GM12873 (cell line): ENCODE measurements around the gene SIPA1L3.
A peak's percentile ranks its signal among the peaks of the same experiment; 100 is the strongest.

Experiments
- TF ChIP-seq, protein P1 (sequence below): IDR thresholded peaks from 2 replicates; pipeline ENCODE4 v1.5.1; 2012; ENCODE audit warnings: low read depth, mild to moderate bottlenecking, moderate library complexity, low read length, control low read depth; ENCODE audit not compliant: insufficient read depth; ENCODE audit errors: missing control alignments

The SIPA1L3 gene

GRCh38 chr19:37972803-37973202 lies 65.8 kb downstream of the SIPA1L3 start:
- TF ChIP-seq, protein P1, sequence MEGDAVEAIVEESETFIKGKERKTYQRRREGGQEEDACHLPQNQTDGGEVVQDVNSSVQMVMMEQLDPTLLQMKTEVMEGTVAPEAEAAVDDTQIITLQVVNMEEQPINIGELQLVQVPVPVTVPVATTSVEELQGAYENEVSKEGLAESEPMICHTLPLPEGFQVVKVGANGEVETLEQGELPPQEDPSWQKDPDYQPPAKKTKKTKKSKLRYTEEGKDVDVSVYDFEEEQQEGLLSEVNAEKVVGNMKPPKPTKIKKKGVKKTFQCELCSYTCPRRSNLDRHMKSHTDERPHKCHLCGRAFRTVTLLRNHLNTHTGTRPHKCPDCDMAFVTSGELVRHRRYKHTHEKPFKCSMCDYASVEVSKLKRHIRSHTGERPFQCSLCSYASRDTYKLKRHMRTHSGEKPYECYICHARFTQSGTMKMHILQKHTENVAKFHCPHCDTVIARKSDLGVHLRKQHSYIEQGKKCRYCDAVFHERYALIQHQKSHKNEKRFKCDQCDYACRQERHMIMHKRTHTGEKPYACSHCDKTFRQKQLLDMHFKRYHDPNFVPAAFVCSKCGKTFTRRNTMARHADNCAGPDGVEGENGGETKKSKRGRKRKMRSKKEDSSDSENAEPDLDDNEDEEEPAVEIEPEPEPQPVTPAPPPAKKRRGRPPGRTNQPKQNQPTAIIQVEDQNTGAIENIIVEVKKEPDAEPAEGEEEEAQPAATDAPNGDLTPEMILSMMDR: no peak

DNA sequence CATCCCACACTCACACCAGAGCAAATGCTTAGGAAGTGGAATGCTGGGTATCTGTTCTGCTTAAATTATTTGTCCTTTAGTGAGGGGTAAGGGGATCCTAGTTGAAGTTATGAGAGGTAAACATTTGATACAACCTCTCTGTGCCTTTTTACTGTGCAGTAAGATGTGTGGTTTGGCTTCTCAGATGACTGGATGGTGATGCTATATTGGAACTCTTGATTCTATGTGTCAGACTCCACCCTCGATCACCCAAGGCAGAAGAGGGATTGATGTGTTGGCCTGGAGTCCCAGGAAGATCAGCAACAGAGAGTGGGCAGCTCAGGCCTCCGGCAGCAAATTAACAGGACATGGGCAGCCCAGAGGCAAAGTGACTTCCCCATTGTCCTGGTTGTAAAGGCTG lies 66.7 kb downstream of the SIPA1L3 start:
- TF ChIP-seq, protein P1: no peak

GRCh38 chr19:37975071-37975470 lies 68.1 kb downstream of the SIPA1L3 start:
- TF ChIP-seq, protein P1: peak; percentile 28

- TF ChIP-seq, protein P1: no peak
Measured at GRCh38 chr19:37975596-37976515, 68.8 kb downstream of the SIPA1L3 start.

DNA sequence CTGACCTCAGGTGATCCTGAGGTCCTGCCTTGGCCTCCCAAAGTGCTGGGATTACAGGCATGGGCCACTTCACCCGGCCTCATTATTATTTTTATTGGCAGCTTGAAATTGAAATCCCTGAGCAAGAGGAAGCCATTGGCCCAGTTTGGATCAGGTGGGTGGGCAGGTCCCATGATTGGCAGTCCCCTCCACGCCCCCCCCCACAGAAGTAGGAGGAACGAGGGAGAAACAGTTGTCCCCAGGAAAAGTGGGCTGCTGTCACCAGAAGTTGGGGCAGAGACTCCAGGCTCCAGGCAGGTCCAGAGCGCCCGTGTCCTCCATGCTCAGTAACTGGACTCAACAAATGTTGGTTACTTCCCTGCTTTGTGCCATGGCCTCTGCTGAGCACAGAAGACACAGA lies 70.4 kb downstream of the SIPA1L3 start:
- TF ChIP-seq, protein P1: no peak

DNA sequence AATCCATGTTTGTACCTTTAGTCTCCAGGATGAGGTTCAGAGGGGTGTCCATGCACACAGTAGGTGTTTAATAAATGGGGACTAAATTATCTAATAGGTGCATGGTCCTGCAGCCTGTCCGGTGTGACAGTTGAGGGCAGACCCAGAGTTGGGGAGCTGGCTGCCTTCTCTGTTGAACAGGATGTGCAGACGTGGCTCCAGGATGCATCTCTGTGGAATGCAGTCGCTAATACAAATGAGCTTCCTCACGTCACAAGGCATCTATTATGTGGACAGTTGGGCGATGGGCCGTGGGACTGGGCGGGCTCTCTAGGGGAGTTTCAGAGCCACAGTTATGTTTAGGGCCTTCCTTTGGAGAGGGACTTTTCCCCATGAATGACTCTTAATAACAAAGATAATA lies 71.0 kb downstream of the SIPA1L3 start:
- TF ChIP-seq, protein P1: no peak

DNA sequence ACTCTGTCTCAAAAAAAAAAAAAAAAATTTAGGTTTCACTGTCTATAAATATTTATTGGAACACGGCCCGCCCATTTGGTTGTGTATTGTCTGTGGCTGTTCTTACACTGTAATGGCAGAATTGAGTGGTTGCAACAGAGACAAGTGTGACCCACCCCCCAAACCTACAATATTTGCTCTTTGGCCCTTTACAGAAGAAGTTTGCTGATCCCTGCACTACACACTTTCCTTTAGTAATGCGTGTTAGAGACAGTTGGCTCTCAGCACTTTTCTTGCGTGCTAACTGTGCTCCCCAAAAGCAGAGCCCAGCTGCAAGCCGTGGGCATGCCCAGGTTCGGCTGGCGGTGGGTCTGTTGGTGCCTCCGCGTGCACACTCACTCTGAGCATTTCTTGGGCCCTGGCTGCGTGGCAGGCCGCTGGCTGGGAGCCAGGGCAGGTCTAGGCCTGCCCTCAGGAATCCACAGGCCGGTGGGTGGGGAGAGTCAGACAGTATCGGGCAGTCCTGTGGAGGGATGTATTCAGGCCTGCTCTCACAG lies 72.6 kb downstream of the SIPA1L3 start:
- TF ChIP-seq, protein P1: no peak
